H1 (cell line): ENCODE results near the gene S100A11. TPM values are rescaled to one million over a fixed set of nuclear protein-coding genes. Genes with fewer than 3 reads are reported as not detected.

Source experiments
- CTCF ChIA-PET: fragments of 300-600 bp; sonication (Branson Sonifier 250); formaldehyde crosslinking; loops from one replicate; lab custom pipeline; 2021; ENCODE audit not compliant: partially characterized antibody; lab: Charles Lee
- POLR2A ChIA-PET: fragments of 300-600 bp; sonication (Branson Sonifier 250); formaldehyde crosslinking; loops from one replicate; lab custom pipeline; 2021; ENCODE audit warnings: inconsistent platforms; ENCODE audit not compliant: partially characterized antibody; lab: Charles Lee
- DNase-seq, 2 experiments: peaks; one replicate each; pipeline versions ENCODE4 v3.0.0 to v3.0.0-alpha.2; 2010 to 2022; ENCODE audit warnings: low spot score in 2 of 2, low read depth in 1 of 2, mixed read lengths in 1 of 2
- FAIRE-seq: peaks from 2 replicates; lab custom pipeline; 2011; peaks lifted over from hg19 to GRCh38; lab: Jason Lieb, UNC
- H2AFZ ChIP-seq: 2 replicates; pipeline ENCODE4 v1.8.1; 2012; ENCODE audit warnings: low read length, inconsistent platforms
- H2AK5ac ChIP-seq: 2 replicates; pipeline ENCODE4 v1.6.1; 2013; ENCODE audit warnings: low read depth, low read length
- H2BK120ac ChIP-seq: replicated peaks from 2 replicates; pipeline ENCODE3; 2013; ENCODE audit warnings: low read depth, low read length, inconsistent platforms
- H2BK12ac ChIP-seq: 2 replicates; pipeline ENCODE4 v1.6.1; 2013; ENCODE audit warnings: low read depth, low read length
- H2BK15ac ChIP-seq: 2 replicates; pipeline ENCODE4 v1.6.1; 2013; ENCODE audit warnings: low read length
- H2BK20ac ChIP-seq: 2 replicates; pipeline ENCODE4 v1.6.1; 2013; ENCODE audit warnings: low read length
- H2BK5ac ChIP-seq: 2 replicates; pipeline ENCODE4 v1.6.1; 2013; ENCODE audit warnings: low read depth, low read length
- H3K14ac ChIP-seq: 2 replicates; pipeline ENCODE4 v1.6.1; 2013; ENCODE audit warnings: inconsistent platforms; ENCODE audit not compliant: insufficient read length
- H3K18ac ChIP-seq: 2 replicates; pipeline ENCODE4 v1.6.1; 2013; ENCODE audit warnings: low read length; ENCODE audit errors: extremely low read depth
- H3K23ac ChIP-seq: 2 replicates; pipeline ENCODE4 v1.6.1; 2013; ENCODE audit warnings: inconsistent platforms; ENCODE audit not compliant: insufficient read length
- H3K23me2 ChIP-seq: 2 replicates; pipeline ENCODE4 v1.6.1; 2013; ENCODE audit warnings: low read depth, low read length
- H3K27ac ChIP-seq: 2 replicates; pipeline ENCODE4 v1.6.1; 2011; ENCODE audit warnings: low read depth, low read length, inconsistent platforms
- H3K27me3 ChIP-seq, 4 experiments: replicated peaks in 1 of 4; 1 replicate in 1 of 4; 2 replicates in 3 of 4; pipeline versions ENCODE4 v1.6.1 to v1.8.1; 2011 to 2013; ENCODE audit warnings: low read length in 3 of 4, mild to moderate bottlenecking in 3 of 4, inconsistent platforms in 2 of 4, mixed read lengths in 2 of 4, moderate library complexity in 1 of 4; ENCODE audit not compliant: control insufficient read depth in 3 of 4, insufficient read depth in 3 of 4; ENCODE audit errors: extremely low read depth in 1 of 4
- H3K36me3 ChIP-seq, 4 experiments: 2 replicates each; pipeline versions ENCODE4 v1.6.1 to v1.8.1; 2011 to 2013; ENCODE audit warnings: mild to moderate bottlenecking in 4 of 4, low read length in 3 of 4, moderate library complexity in 2 of 4, control low read depth in 1 of 4, inconsistent platforms in 1 of 4; ENCODE audit not compliant: insufficient read depth in 4 of 4, control insufficient read depth in 2 of 4
- H3K4ac ChIP-seq: replicated peaks from 2 replicates; pipeline ENCODE3; 2013; ENCODE audit warnings: low read length, low read depth, mixed read lengths, inconsistent platforms; ENCODE audit not compliant: insufficient read length
- H3K4me1 ChIP-seq, 4 experiments: replicated peaks in 1 of 4; 1 replicate in 1 of 4; 2 replicates in 3 of 4; pipeline versions ENCODE4 v1.6.1 to v1.8.1; 2011 to 2013; ENCODE audit warnings: low read length in 3 of 4, inconsistent platforms in 2 of 4, mixed read lengths in 1 of 4; ENCODE audit not compliant: insufficient read depth in 4 of 4, control insufficient read depth in 3 of 4
- H3K4me2 ChIP-seq, 2 experiments: 2 replicates each; pipeline versions ENCODE4 v1.6.1 to v1.8.1; 2011 to 2013; ENCODE audit warnings: low read depth in 2 of 2, low read length in 2 of 2, control low read depth in 1 of 2, inconsistent platforms in 1 of 2, mild to moderate bottlenecking in 1 of 2; ENCODE audit not compliant: insufficient read depth in 1 of 2
- H3K4me3 ChIP-seq, 4 experiments: fragments of 200-600, 300-600 bp in 1 of 4; sonication (generic), shearing (Covaris generic), sonication (Bioruptor Twin) in 1 of 4; 2 replicates each; pipeline versions ENCODE4 v1.5.1 to v1.8.1; 2011 to 2016; ENCODE audit warnings: low read length in 4 of 4, low read depth in 3 of 4, control low read depth in 2 of 4, inconsistent platforms in 2 of 4, mild to moderate bottlenecking in 2 of 4, mixed read lengths in 1 of 4, moderate library complexity in 1 of 4; ENCODE audit not compliant: insufficient read depth in 2 of 4; ENCODE audit errors: extremely low read depth in 1 of 4
- H3K56ac ChIP-seq: replicated peaks from 2 replicates; pipeline ENCODE3; 2013; ENCODE audit warnings: low read depth, mild to moderate bottlenecking, mixed read lengths, low read length, inconsistent platforms; ENCODE audit not compliant: insufficient read length
- H3K79me1 ChIP-seq: 2 replicates; pipeline ENCODE4 v1.6.1; 2013; ENCODE audit warnings: low read depth, low read length, control low read depth
- H3K79me2 ChIP-seq, 2 experiments: 2 replicates each; pipeline versions ENCODE4 v1.6.1 to v1.8.1; 2012 to 2013; ENCODE audit warnings: low read length in 2 of 2, mild to moderate bottlenecking in 2 of 2, inconsistent platforms in 1 of 2; ENCODE audit not compliant: insufficient read depth in 2 of 2, control insufficient read depth in 1 of 2
- H3K9ac ChIP-seq, 4 experiments: replicated peaks in 1 of 4; 1 replicate in 1 of 4; 2 replicates in 3 of 4; pipeline versions ENCODE4 v1.6.1 to v1.8.1; 2011 to 2013; ENCODE audit warnings: low read depth in 3 of 4, low read length in 3 of 4, control low read depth in 2 of 4, mild to moderate bottlenecking in 2 of 4, moderate library complexity in 2 of 4, inconsistent platforms in 1 of 4; ENCODE audit errors: extremely low read depth in 1 of 4
- H3K9me3 ChIP-seq, 2 experiments: 2 replicates each; pipeline versions ENCODE4 v1.6.1 to v1.8.1; 2012 to 2013; ENCODE audit warnings: mild to moderate bottlenecking in 2 of 2, moderate library complexity in 2 of 2, control low read depth in 1 of 2, inconsistent platforms in 1 of 2, low read depth in 1 of 2, low read length in 1 of 2, mixed read lengths in 1 of 2; ENCODE audit not compliant: insufficient read depth in 2 of 2
- H4K20me1 ChIP-seq, 2 experiments: replicated peaks in 1 of 2; 2 replicates each; pipeline versions ENCODE3 to v1.8.1; 2011 to 2013; ENCODE audit warnings: inconsistent platforms in 2 of 2, low read length in 2 of 2, mild to moderate bottlenecking in 1 of 2; ENCODE audit not compliant: insufficient read depth in 2 of 2, control insufficient read depth in 1 of 2
- H4K5ac ChIP-seq: 2 replicates; pipeline ENCODE4 v1.6.1; 2013; ENCODE audit warnings: low read length, low read depth, mixed read lengths, inconsistent platforms; ENCODE audit not compliant: insufficient read length
- H4K8ac ChIP-seq: 2 replicates; pipeline ENCODE4 v1.8.0; 2013; ENCODE audit warnings: mild to moderate bottlenecking, moderate library complexity, low read length, inconsistent platforms; ENCODE audit not compliant: insufficient read depth; ENCODE audit errors: extremely low read depth
- H4K91ac ChIP-seq: replicated peaks from 2 replicates; pipeline ENCODE3; 2013; ENCODE audit warnings: low read length, mixed read lengths, inconsistent platforms; ENCODE audit not compliant: insufficient read length
- BRCA1 ChIP-seq: IDR thresholded peaks from 2 replicates; pipeline ENCODE4 v1.6.1; 2012; ENCODE audit warnings: low read depth, low read length, improper control_type of control experiment
- HDAC6 ChIP-seq: IDR thresholded peaks from one replicate; pipeline ENCODE4 v1.7.1; 2012; ENCODE audit warnings: low read depth, mild to moderate bottlenecking, inconsistent platforms, low read length, moderate library complexity
- POU5F1 ChIP-seq: IDR thresholded peaks from 2 replicates; pipeline ENCODE4 v1.6.1; 2011; ENCODE audit warnings: low read depth, mild to moderate bottlenecking, low read length, moderate library complexity
- SRF ChIP-seq: IDR thresholded peaks from 2 replicates; pipeline ENCODE4 v1.6.1; 2011; ENCODE audit warnings: mild to moderate bottlenecking, low read depth, low read length, moderate library complexity
- ZNF274 ChIP-seq: IDR thresholded peaks from 2 replicates; pipeline ENCODE4 v1.7.0; 2012; ENCODE audit warnings: low read length, borderline replicate concordance; ENCODE audit errors: extremely low read depth
- polyA plus RNA-seq, 7 experiments: library from polyadenylated mRNA; depleted of rRNA in 3 of 7; stranded (reverse) in 5 of 7; unstranded in 2 of 7; fragments of >200 nt in 5 of 7; fragments of 200-250 nt in 2 of 7; gene quantifications; 1 replicate in 5 of 7; 2 replicates in 1 of 7; 4 replicates in 1 of 7; pipeline versions ENCODE4 v1.2.1 to v1.2.3, GENCODE V29; 2011 to 2013; ENCODE audit warnings: missing spikeins in 2 of 7, mixed read lengths in 2 of 7
- total RNA-seq: library from RNA; stranded (reverse); fragmentation: NEBNext Ultra II Directional; extraction: Animal tissue kit (Norgen Biotek cat#: 25700); gene quantifications from 2 replicates; pipeline ENCODE4 v1.2.1, GENCODE V29; 2021

Gene S100A11
- total and polyA plus RNA-seq, 2 of the 8 experiments (the other 6 are each of a cell fraction or from before 2014, with no cell fraction given), result 120 to 343 TPM

GRCh38 chr1:152067150-152067549 is 30.3 kb upstream of the S100A11 start:
- Histone ChIP-seq H3K14ac (no peak overlapping the region), H3K23me2 (no peaks in the 10 kb centered on the region), H2AK5ac (no peak overlapping the region), H4K8ac (no peak overlapping the region), H3K4me2 (no peak overlapping the region), H4K5ac (no peak overlapping the region), H3K27ac (no peak overlapping the region), H3K4ac (no peak overlapping the region), H2BK120ac (no peak overlapping the region), H2BK5ac (no peak overlapping the region), H4K91ac (no peak overlapping the region), H3K36me3 (no peaks in the 10 kb centered on the region), H2BK20ac (no peak overlapping the region), H3K79me2 (no peaks in the 10 kb centered on the region), H3K9me3 (peaks cover 19 to 30% of the 10 kb centered on the region in 2 experiments; a peak in 2 of 4 replicates), H2AFZ (no peak overlapping the region), H3K18ac (no peak overlapping the region), H3K4me3 (no peak overlapping the region), H3K4me1 (no peaks in the 10 kb centered on the region), H2BK15ac (no peak overlapping the region), H3K9ac (no peak overlapping the region), H3K23ac (no peak overlapping the region), H3K79me1 (no peaks in the 10 kb centered on the region), H2BK12ac (no peak overlapping the region), H4K20me1 (no peaks in the 10 kb centered on the region), H3K27me3 (no peaks in the 10 kb centered on the region), H3K56ac (no peak overlapping the region)
- FAIRE-seq (no peak), DNase-seq (no peak)
- CTCF ChIA-PET, result no interaction called here
- POLR2A ChIA-PET, result no interaction called here
- no peak for TF ChIP-seq HDAC6
- TF ChIP-seq BRCA1, result no peak
- TF ChIP-seq POU5F1, result no peak
- no peak for TF ChIP-seq ZNF274
- no peak for TF ChIP-seq SRF
